ENCODE results near the gene CEP192.

GRCh38 chr18:13032173-13032572 is 41.0 kb downstream of the CEP192 start:
- TF ChIP-seq CTCF (IDR thresholded peaks at IDR 0.05; ENCODE audit: insufficient read depth, low read length), result no peak
- no peak for TF ChIP-seq REST (IDR thresholded peaks at IDR 0.05; ENCODE audit: insufficient replicate concordance, low read depth)
- TF ChIP-seq POLR2AphosphoS5 (IDR thresholded peaks at IDR 0.05; ENCODE audit: low read depth), result no peak

Measured in HL-60 (cell line).